Right cardiac atrium (tissue), 5 donors: ENCODE results near the gene YARS1. TPM values are rescaled to one million over a fixed set of nuclear protein-coding genes. Genes with fewer than 3 reads are reported as not detected.

Source experiments
- ATAC-seq, 2 donors: fragments of 200-7000 bp; cut with Tn5 transposase; one replicate each; pipeline versions ENCODE4 v1.8.0 to v1.9.1; 2020; ENCODE audit warnings: moderate library complexity in 2 of 2, mild to moderate bottlenecking in 1 of 2
- DNase-seq, 3 donors: peaks; one replicate each; pipeline ENCODE4 v3.0.0-alpha.2; 2020
- H3K27ac ChIP-seq: one replicate; pipeline ENCODE4 v1.5.1; 2013; ENCODE audit warnings: mild to moderate bottlenecking, low read length, control low read depth, moderate library complexity
- H3K27me3 ChIP-seq: one replicate; pipeline ENCODE4 v1.6.1; 2013; ENCODE audit not compliant: control insufficient read depth, insufficient read depth
- H3K4me1 ChIP-seq: one replicate; pipeline ENCODE4 v1.6.1; 2013; ENCODE audit warnings: low read length; ENCODE audit not compliant: control insufficient read depth, insufficient read depth
- H3K4me3 ChIP-seq: one replicate; pipeline ENCODE4 v1.5.1; 2013; ENCODE audit warnings: low read length, control low read depth
- H3K9me3 ChIP-seq: one replicate; pipeline ENCODE4 v1.6.1; 2013; ENCODE audit warnings: low read length; ENCODE audit not compliant: control insufficient read depth
- WGBS: extraction: QIAGEN DNeasy Blood & Tissue Kit; methylation state at CpG from one replicate; pipeline ENCODE4 v1.1.7; 2013; 5-methylcytosine and 5-hydroxymethylcytosine counted together
- intact Hi-C, 4 donors: fragments of 100-400 bp; cut with DNase I; formaldehyde crosslinking; loops; one replicate each; pipeline versions ENCODE4 v1.11.0 to v1.14.0; 2022 to 2023
- long read RNA-seq, 4 donors: library from polyadenylated mRNA; unstranded; transcript quantifications; one replicate each; pipeline ENCODE4 v2.0.0, GENCODE V29; 2020 to 2021
- polyA plus RNA-seq: library from polyadenylated mRNA; stranded (reverse); fragments of 200-250 nt; gene quantifications from one replicate; pipeline ENCODE4 v1.2.3, GENCODE V29; 2013
- total RNA-seq, 4 donors: library from RNA; stranded (reverse); fragmentation: NEBNext Ultra II Directional; extraction: Animal tissue kit (Norgen Biotek cat#: 25700); gene quantifications; one replicate each; pipeline ENCODE4 v1.2.1, GENCODE V29; 2021
- donor health status: healthy with polysubstance abuse.
- donor health status: DM: no; HTN: yes; CAD: no.
- donor health status: DM: no; HTN: no; CAD: no.
- donor health status: DM: no; HTN: yes; CAD: no; lungs with severe emphysema.
- donor health status: DM: yes; HTN: yes; CAD: no.

The YARS1 gene
- total RNA-seq (10 to 100 TPM; 29.3 to 54.7 (median 36.4) TPM), polyA plus RNA-seq (20.8 TPM)
- long read RNA-seq, donor 1, transcript YARS-201 (13 exons, 3,238 nt), result major isoform, 41 of 66 reads
- long read RNA-seq, donor 1, partial matches to known transcripts, result 16 of 66 reads
- long read RNA-seq, donor 1, other reads (novel, unspliced or antisense), result 7 of 66 reads
- long read RNA-seq, donor 2, transcript YARS-201 (13 exons, 3,238 nt), result major isoform, 9 of 16 reads
- long read RNA-seq, donor 2, partial matches to known transcripts, result 1 of 16 reads
- long read RNA-seq, donor 2, other reads (novel, unspliced or antisense), result 4 of 16 reads
- long read RNA-seq, donor 3, transcript YARS-201 (13 exons, 3,238 nt), result major isoform, 103 of 130 reads
- long read RNA-seq, donor 3, partial matches to known transcripts, result 8 of 130 reads
- long read RNA-seq, donor 3, other reads (novel, unspliced or antisense), result 19 of 130 reads
- long read RNA-seq, donor 4, transcript YARS-201 (13 exons, 3,238 nt), result major isoform, 13 of 23 reads
- long read RNA-seq, donor 4, partial matches to known transcripts, result 6 of 23 reads
- long read RNA-seq, donor 4, other reads (novel, unspliced or antisense), result 3 of 23 reads

- Histone ChIP-seq H3K9me3 (no peaks in the 10 kb centered on the region), H3K27me3 (no peaks in the 10 kb centered on the region), H3K4me3 (peak within 1 kb of the TSS; percentile 70), H3K27ac (peak within 1 kb of the TSS; percentile 91), H3K4me1 (peaks cover 7% of the 10 kb centered on the region)
- DNase-seq, result peak; percentile 99 to 100 (median 100)
- WGBS, result under 1% methylated on average over 55 of the region's 55 CpGs
- intact Hi-C loops, result loop anchor here in 1 of 4 donors (5.0 kb wide), 1 partner anchor 50 kb away; no protein-coding TSS in a partner anchor
- peak; percentile 98 for ATAC-seq
These were observed at the start of gene YARS1, which contains the start of gene S100PBP for GRCh38 chr1:32817159-32817814. Gene YARS1 (minus strand): TSS chr1:32817358. CDS start chr1:32817244, 114 bp downstream. Gene S100PBP (plus strand): TSS chr1:32817653. CDS start chr1:32826100, 8,447 bp downstream.

GRCh38 chr1:32865639-32866405 lies 48.7 kb upstream of the YARS1 start:
- Histone ChIP-seq H3K4me3 (no peak overlapping the region), H3K4me1 (no peaks in the 10 kb centered on the region)

GRCh38 chr1:32864375-32865019 lies 47.3 kb upstream of the YARS1 start:
- Histone ChIP-seq H3K4me3 (no peak overlapping the region), H3K4me1 (no peaks in the 10 kb centered on the region), H3K9me3 (no peaks in the 10 kb centered on the region), H3K27ac (peak overlapping the region; percentile 74), H3K27me3 (no peaks in the 10 kb centered on the region)
- WGBS, result 81% methylated on average over 8 of the region's 8 CpGs
- peak in 2 of 3 donors; percentile 54 to 68 for DNase-seq
- ATAC-seq, result peak; percentile 40 to 66
- intact Hi-C loops, result loop anchor here in 1 of 4 donors (5.0 kb wide), 1 partner anchor 47 kb away; the partner anchor contains the start of genes S100PBP and YARS1

More at GRCh38 chr1:32865639-32866405, 48.7 kb upstream of the YARS1 start:
- 55% methylated on average over 3 of the region's 3 CpGs for WGBS
- H3K9me3 ChIP-seq, result no peaks in the 10 kb centered on the region
- intact Hi-C loops, result loop anchor here in 1 of 4 donors (5.0 kb wide), 1 partner anchor 49 kb away; the partner anchor contains the start of genes S100PBP and YARS1
- H3K27me3 ChIP-seq, result no peaks in the 10 kb centered on the region
- ATAC-seq, result no peak
- no peak overlapping the region for H3K27ac ChIP-seq
- no peak for DNase-seq

DNA sequence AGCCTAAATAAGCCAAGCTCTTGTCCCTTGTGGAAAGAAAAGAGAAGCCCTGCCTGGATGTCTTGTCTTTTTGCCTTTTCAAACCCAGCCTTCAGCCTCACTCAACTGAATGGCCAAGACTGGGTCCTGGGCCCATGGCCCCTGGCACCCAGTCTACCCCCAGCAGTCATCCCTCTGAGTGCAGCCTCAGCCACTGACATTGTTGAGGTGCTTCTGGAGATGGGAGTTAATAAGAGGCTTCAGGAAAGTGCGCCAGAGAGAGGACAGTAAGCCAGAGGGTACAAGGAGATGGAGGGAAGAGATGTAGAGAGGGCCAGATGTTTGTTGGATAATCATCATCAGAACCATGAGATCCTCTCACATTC lies 46.7 kb upstream of the YARS1 start:
- DNase-seq (no peak), ATAC-seq (no peak)
- H3K4me1 ChIP-seq, result no peaks in the 10 kb centered on the region
- no peak overlapping the region for H3K4me3 ChIP-seq
- intact Hi-C loops, result no loop called here
- no peak overlapping the region for H3K27ac ChIP-seq
- WGBS, result 93% methylated on average over 1 of the region's 1 CpG
- no peaks in the 10 kb centered on the region for H3K9me3 ChIP-seq
- no peaks in the 10 kb centered on the region for H3K27me3 ChIP-seq

- 92% methylated on average over 4 of the region's 4 CpGs for WGBS
- no peak overlapping the region for H3K27ac ChIP-seq
- DNase-seq, result no peak
- H3K27me3 ChIP-seq, result no peaks in the 10 kb centered on the region
- no peaks in the 10 kb centered on the region for H3K9me3 ChIP-seq
- no peak for ATAC-seq
- H3K4me3 ChIP-seq, result no peak overlapping the region
- intact Hi-C loops, result no loop called here
- H3K4me1 ChIP-seq, result no peaks in the 10 kb centered on the region
These were observed 46.2 kb upstream of the YARS1 start for GRCh38 chr1:32863218-32863880.

DNA sequence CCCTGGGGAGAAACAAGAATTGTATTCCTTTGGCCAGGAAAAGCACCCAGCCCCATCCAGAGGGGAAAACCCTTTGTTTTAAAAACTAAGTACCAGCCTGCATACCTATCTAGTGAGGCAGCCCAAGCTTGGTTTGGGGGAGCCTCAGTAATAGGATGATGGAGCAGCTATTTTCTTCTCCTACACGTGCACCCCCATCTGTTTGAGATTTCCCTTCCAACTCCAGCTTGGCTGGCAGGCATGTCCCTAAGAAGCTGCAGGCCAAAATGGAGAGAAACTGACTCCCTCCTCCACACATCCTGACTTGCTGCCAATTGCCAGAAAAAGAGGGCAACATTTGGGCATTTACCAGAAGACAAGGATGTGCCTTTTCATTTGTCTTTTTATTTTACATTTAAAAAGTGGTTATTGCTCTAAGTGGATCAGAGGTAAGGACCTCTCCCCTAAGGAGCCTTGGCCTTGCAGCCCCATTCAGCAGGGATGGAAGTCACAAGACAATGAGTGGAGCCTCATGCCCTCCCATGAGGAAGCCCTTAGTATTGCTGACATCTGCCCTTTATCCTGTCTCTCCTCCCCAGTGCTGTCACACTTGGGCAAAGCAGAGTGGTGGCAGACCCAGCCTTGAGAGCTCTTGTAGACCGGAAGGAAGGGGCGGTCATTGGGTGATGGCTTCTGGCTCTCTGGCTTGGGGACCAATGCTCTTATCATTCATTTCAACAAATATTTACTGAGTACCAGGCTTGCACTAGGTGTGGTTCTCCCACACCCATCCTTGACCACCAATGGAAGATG lies 44.9 kb upstream of the YARS1 start:
- WGBS, result 64% methylated on average over 3 of the region's 3 CpGs
- ATAC-seq, result no peak
- H3K9me3 ChIP-seq, result no peaks in the 10 kb centered on the region
- no peak overlapping the region for H3K4me3 ChIP-seq
- no peaks in the 10 kb centered on the region for H3K4me1 ChIP-seq
- intact Hi-C loops, result no loop called here
- DNase-seq, result no peak
- no peak overlapping the region for H3K27ac ChIP-seq
- no peaks in the 10 kb centered on the region for H3K27me3 ChIP-seq

GRCh38 chr1:32860566-32860965 lies 43.4 kb upstream of the YARS1 start:
- intact Hi-C loops, result no loop called here
- DNase-seq (no peak), ATAC-seq (no peak)
- H3K27ac ChIP-seq, result no peak overlapping the region
- H3K27me3 ChIP-seq, result no peaks in the 10 kb centered on the region
- H3K9me3 ChIP-seq, result no peaks in the 10 kb centered on the region
- H3K4me1 ChIP-seq, result no peaks in the 10 kb centered on the region
- H3K4me3 ChIP-seq, result no peak overlapping the region

GRCh38 chr1:32859915-32860314 lies 42.8 kb upstream of the YARS1 start:
- Histone ChIP-seq H3K27ac (no peak overlapping the region), H3K4me3 (no peak overlapping the region), H3K9me3 (no peaks in the 10 kb centered on the region), H3K27me3 (no peaks in the 10 kb centered on the region), H3K4me1 (no peaks in the 10 kb centered on the region)
- intact Hi-C loops, result no loop called here
- 93% methylated on average over 2 of the region's 2 CpGs for WGBS
- ATAC-seq, result no peak
- no peak for DNase-seq

GRCh38 chr1:32858791-32859190 lies 41.6 kb upstream of the YARS1 start:
- Histone ChIP-seq H3K27ac (no peak overlapping the region), H3K9me3 (no peaks in the 10 kb centered on the region), H3K27me3 (no peaks in the 10 kb centered on the region), H3K4me1 (no peaks in the 10 kb centered on the region), H3K4me3 (no peak overlapping the region)
- intact Hi-C loops, result no loop called here
- ATAC-seq (no peak), DNase-seq (no peak)
- WGBS, result 91% methylated on average over 7 of the region's 7 CpGs
